WTC11 (cell line): ENCODE results near the gene HPN. TPM values are rescaled to one million over a fixed set of nuclear protein-coding genes. Genes with fewer than 3 reads are reported as not detected.

ENCODE experiments used
- ATAC-seq: fragments of 200-7000 bp; cut with Tn5 transposase; 2 replicates; pipeline ENCODE4 v1.10.0; 2021; ENCODE audit warnings: mild to moderate bottlenecking, moderate library complexity
- CTCF ChIA-PET: fragments of 300-600 bp; sonication (Branson Sonifier 250); formaldehyde crosslinking; loops from one replicate; lab custom pipeline; 2021; ENCODE audit warnings: antibody characterized with exemption; lab: Charles Lee
- POLR2A ChIA-PET: fragments of 350-600 bp; sonication (Branson Sonifier 250); formaldehyde crosslinking; loops from one replicate; lab custom pipeline; 2021; ENCODE audit warnings: antibody characterized with exemption; lab: Charles Lee
- DNase-seq: peaks from one replicate; pipeline ENCODE4 v3.0.0; 2021; ENCODE audit warnings: low spot score
- H3K27ac Mint-ChIP-seq: 2 replicates; pipeline ENCODE4 v1.8.0; 2021; ENCODE audit warnings: mixed read lengths
- H3K27me3 Mint-ChIP-seq: 2 replicates; pipeline ENCODE4 v1.8.0; 2021; ENCODE audit warnings: low read depth, mild to moderate bottlenecking, moderate library complexity, mixed read lengths
- H3K36me3 Mint-ChIP-seq: 2 replicates; pipeline ENCODE4 v1.8.0; 2021; ENCODE audit warnings: mixed read lengths
- H3K4me1 Mint-ChIP-seq: 2 replicates; pipeline ENCODE4 v1.8.0; 2022; ENCODE audit warnings: mixed read lengths
- H3K4me3 Mint-ChIP-seq: 2 replicates; pipeline ENCODE4 v1.8.0; 2021; ENCODE audit warnings: mild to moderate bottlenecking, moderate library complexity, mixed read lengths
- H3K9me3 Mint-ChIP-seq: 2 replicates; pipeline ENCODE4 v1.8.0; 2021; ENCODE audit warnings: mixed read lengths
- ATF1 ChIP-seq: sonication (generic); formaldehyde crosslinking; IDR thresholded peaks from 2 replicates; pipeline ENCODE4 v1.8.1; 2023; ENCODE audit warnings: mild to moderate bottlenecking, moderate library complexity, missing genetic modification reagents
- CBFB ChIP-seq: sonication (generic); formaldehyde crosslinking; IDR thresholded peaks from 2 replicates; pipeline ENCODE4 v1.8.1; 2022; ENCODE audit warnings: mild to moderate bottlenecking, low read depth, missing genetic modification reagents
- CDX4 ChIP-seq: fragments of 250-450 bp; sonication (Bioruptor Pico); IDR thresholded peaks from 2 replicates; pipeline ENCODE4 v1.9.0; 2021; ENCODE audit warnings: moderate library complexity, mild to moderate bottlenecking, inconsistent platforms, borderline replicate concordance
- E2F1 ChIP-seq: sonication (generic); formaldehyde crosslinking; IDR thresholded peaks from 2 replicates; pipeline ENCODE4 v1.8.0; 2022; ENCODE audit warnings: mild to moderate bottlenecking, missing genetic modification reagents
- GRHL2 ChIP-seq: fragments of 250-450 bp; sonication (Bioruptor Pico); IDR thresholded peaks from 2 replicates; pipeline ENCODE4 v1.8.0; 2022; ENCODE audit warnings: mild to moderate bottlenecking, moderate library complexity; ENCODE audit not compliant: insufficient replicate concordance, severe bottlenecking
- HMGXB4 ChIP-seq: sonication (generic); formaldehyde crosslinking; IDR thresholded peaks from 2 replicates; pipeline ENCODE4 v1.8.1; 2023; ENCODE audit warnings: mild to moderate bottlenecking, moderate library complexity, missing genetic modification reagents
- PRDM15 ChIP-seq: sonication (generic); formaldehyde crosslinking; IDR thresholded peaks from 2 replicates; pipeline ENCODE4 v1.8.0; 2022; ENCODE audit warnings: missing genetic modification reagents
- ZNF121 ChIP-seq: sonication (generic); formaldehyde crosslinking; IDR thresholded peaks from 2 replicates; pipeline ENCODE4 v1.8.0; 2023; ENCODE audit warnings: missing genetic modification reagents
- ZNF219 ChIP-seq: sonication (generic); formaldehyde crosslinking; IDR thresholded peaks from 2 replicates; pipeline ENCODE4 v1.8.0; 2023; ENCODE audit warnings: missing genetic modification reagents, mild to moderate bottlenecking, borderline replicate concordance
- total RNA-seq: library from RNA; stranded (reverse); gene quantifications from 3 replicates; pipeline ENCODE4 v1.2.3, GENCODE V29; 2021
- TF ChIP-seq, protein P1 (sequence below): fragments of 250-450 bp; sonication (Bioruptor Pico); IDR thresholded peaks from 2 replicates; pipeline ENCODE4 v2.1.2; 2022; ENCODE audit warnings: mild to moderate bottlenecking, moderate library complexity
- TF ChIP-seq, protein P2 (sequence below): sonication (generic); formaldehyde crosslinking; IDR thresholded peaks from 2 replicates; pipeline ENCODE4 v1.8.1; 2023; ENCODE audit warnings: mild to moderate bottlenecking, missing genetic modification reagents, moderate library complexity
- TF ChIP-seq, protein P3 (sequence below): sonication (generic); formaldehyde crosslinking; IDR thresholded peaks from 2 replicates; pipeline ENCODE4 v1.8.1; 2022; ENCODE audit warnings: low read depth, mild to moderate bottlenecking, moderate library complexity, missing genetic modification reagents, borderline replicate concordance
- TF ChIP-seq, protein P4 (sequence below): sonication (generic); formaldehyde crosslinking; IDR thresholded peaks from 2 replicates; pipeline ENCODE4 v1.8.1; 2022; ENCODE audit warnings: mild to moderate bottlenecking, moderate library complexity, missing genetic modification reagents

HPN gene
- total RNA-seq, 1 experiment from 2014 or later, result 20.8 TPM

DNA sequence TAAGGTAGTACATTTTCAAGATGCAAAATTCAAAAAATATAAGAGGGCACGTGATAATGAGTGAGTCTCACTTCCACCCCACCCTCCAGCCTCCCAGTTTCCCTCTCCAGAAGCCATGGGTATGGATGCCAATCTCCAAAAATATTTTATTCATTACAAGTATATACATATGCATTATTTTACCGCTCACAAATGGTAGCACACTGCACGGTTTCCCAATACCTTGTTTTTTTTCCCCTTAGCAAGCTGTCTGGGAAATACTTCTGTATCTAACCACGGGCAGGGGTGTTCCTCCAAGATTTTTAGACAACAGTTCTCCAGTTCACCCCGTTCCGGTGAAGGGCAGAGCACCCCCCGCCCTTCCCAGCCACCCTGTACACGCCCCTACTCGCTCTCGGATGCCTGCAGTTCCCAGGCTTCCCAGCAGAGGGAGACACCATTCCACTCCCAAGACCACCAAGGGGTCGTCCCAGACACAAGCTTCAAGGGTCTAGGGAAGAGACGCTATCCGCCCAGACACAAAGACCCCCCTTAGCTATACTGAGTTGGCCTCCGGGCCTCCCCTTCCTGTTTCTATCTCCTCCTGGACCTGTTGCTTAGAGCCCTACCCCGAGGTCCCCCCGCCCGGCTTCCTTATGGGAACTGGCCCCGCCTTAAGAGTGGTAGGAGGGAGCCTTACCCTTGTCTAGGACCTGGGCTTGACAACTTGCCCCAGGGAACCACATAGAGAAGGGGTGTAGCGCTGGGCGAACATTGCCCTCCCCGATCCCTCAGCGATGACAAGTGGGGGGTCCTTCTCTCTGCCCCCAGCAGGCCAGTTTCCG, 73.0 kb downstream of the HPN start (continued):
- TF ChIP-seq, protein P1, sequence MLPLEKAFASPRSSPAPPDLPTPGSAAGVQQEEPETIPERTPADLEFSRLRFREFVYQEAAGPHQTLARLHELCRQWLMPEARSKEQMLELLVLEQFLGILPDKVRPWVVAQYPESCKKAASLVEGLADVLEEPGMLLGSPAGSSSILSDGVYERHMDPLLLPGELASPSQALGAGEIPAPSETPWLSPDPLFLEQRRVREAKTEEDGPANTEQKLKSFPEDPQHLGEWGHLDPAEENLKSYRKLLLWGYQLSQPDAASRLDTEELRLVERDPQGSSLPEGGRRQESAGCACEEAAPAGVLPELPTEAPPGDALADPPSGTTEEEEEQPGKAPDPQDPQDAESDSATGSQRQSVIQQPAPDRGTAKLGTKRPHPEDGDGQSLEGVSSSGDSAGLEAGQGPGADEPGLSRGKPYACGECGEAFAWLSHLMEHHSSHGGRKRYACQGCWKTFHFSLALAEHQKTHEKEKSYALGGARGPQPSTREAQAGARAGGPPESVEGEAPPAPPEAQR (CRISPR knock-in tag), result no peak
- TF ChIP-seq, all 79 proteins: peak for 4

DNA sequence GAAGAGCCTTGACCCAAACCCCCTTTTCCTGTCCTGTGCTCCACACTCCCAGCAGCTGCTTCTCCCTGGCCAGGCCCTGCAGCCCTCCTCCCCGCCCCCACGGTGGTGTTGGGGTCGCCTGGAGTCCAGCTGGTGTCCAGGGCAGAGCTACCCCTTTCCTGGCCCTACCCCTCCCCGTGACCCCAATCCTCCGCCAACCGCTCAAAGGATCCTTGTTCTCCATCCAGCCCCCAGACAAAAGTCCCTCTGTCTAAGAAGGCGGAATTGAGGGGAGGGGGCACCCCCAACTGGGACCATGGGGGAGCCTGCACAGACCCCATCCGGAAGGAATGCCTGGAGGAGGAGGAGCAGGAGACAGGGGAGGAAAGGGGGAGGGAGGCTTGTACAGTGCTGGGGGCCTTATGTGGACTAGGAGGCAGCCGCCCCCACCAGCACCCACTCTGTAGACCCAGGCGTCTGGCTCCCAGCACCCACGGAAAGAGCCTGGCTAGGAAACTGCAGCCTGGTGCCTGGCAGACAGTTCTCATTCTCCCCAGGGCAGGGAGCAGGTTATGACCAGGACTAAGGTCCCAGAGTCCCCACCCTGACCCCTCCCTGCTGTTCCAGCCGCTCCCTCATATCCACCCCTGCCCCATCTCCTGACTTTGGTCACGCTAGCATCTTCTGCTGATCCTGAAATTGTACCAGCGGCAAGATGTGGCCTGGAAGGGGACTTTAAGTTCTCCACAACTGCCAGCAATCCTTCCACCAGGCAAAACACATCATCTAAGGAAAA, 73.8 kb downstream of the HPN start, which contains the start of gene FXYD3:
TSS of gene FXYD3 (plus strand) at position 647 of the 775 bp plus-strand sequence. CDS start 3,554 bp downstream, outside the sequence.
- H3K9me3 Mint-ChIP-seq, result no peaks in the 10 kb centered on the region
- ChIA-PET POLR2A (interaction anchor here (1.5 kb wide), 1 partner anchor 27 kb away, joined by 3 read pairs; the partner anchor contains the start of gene FXYD7), CTCF (interaction anchor here (0.6 to 3.4 kb wide), 35 partner anchors 9 to 189 kb away, joined by 3 to 61 read pairs (median 5); partner anchors contain the start of genes FXYD5, FXYD7, LGI4 and USF2)
- H3K4me1 Mint-ChIP-seq, result peaks cover 44% of the 10 kb centered on the region
- DNase-seq (no peak), ATAC-seq (0 out of 2 replicates have a peak, but pooled peaks have one; percentile 3)
- peak within 1 kb of the TSS; percentile 45; the same call in 1 of the 2 replicates for H3K27ac Mint-ChIP-seq
- H3K27me3 Mint-ChIP-seq, result peaks cover 3% of the 10 kb centered on the region
- no peak for TF ChIP-seq CDX4 (CRISPR knock-in tag)
- no peak for TF ChIP-seq ATF1 (CRISPR knock-in tag)
- no peak for TF ChIP-seq GRHL2 (CRISPR knock-in tag)
- TF ChIP-seq, protein P2, sequence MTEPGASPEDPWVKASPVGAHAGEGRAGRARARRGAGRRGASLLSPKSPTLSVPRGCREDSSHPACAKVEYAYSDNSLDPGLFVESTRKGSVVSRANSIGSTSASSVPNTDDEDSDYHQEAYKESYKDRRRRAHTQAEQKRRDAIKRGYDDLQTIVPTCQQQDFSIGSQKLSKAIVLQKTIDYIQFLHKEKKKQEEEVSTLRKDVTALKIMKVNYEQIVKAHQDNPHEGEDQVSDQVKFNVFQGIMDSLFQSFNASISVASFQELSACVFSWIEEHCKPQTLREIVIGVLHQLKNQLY, result no peak
- TF ChIP-seq, protein P3, sequence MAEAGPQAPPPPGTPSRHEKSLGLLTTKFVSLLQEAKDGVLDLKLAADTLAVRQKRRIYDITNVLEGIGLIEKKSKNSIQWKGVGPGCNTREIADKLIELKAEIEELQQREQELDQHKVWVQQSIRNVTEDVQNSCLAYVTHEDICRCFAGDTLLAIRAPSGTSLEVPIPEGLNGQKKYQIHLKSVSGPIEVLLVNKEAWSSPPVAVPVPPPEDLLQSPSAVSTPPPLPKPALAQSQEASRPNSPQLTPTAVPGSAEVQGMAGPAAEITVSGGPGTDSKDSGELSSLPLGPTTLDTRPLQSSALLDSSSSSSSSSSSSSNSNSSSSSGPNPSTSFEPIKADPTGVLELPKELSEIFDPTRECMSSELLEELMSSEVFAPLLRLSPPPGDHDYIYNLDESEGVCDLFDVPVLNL (CRISPR knock-in tag), result no peak
- TF ChIP-seq HMGXB4 (CRISPR knock-in tag), result no peak
- TF ChIP-seq PRDM15 (CRISPR knock-in tag), result no peak
- TF ChIP-seq CBFB, result no peak
- TF ChIP-seq ZNF121, result no peak
- no peak for TF ChIP-seq E2F1 (CRISPR knock-in tag)
- no peak for TF ChIP-seq ZNF219 (CRISPR knock-in tag)
- TF ChIP-seq, protein P4, sequence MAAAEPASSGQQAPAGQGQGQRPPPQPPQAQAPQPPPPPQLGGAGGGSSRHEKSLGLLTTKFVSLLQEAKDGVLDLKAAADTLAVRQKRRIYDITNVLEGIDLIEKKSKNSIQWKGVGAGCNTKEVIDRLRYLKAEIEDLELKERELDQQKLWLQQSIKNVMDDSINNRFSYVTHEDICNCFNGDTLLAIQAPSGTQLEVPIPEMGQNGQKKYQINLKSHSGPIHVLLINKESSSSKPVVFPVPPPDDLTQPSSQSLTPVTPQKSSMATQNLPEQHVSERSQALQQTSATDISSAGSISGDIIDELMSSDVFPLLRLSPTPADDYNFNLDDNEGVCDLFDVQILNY (CRISPR knock-in tag), result no peak
- H3K4me3 Mint-ChIP-seq, result peak within 1 kb of the TSS; percentile 65
- no peaks in the 10 kb centered on the region for H3K36me3 Mint-ChIP-seq
